Measurements from ENCODE around the gene SORBS1.

DNA sequence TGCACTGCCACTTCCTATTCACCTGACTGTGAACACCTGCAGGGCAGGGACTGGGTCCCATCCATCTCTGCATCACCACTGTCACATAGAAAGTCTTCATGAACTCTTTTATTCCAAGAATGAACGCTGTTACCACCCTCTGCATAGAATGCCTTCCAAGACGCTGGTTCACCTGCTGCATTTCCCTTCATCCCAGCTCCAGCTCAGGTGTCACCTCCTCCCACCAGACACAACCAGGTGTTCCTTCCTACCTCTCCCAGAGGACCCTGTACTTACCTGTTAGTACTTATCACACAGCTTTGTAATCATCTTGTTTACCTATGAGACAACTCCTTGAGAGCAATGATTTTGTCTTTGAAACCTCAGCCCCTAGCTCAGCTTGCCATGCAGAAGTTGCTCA lies 31.1 kb downstream of the SORBS1 start:
- TF ChIP-seq, protein P1, sequence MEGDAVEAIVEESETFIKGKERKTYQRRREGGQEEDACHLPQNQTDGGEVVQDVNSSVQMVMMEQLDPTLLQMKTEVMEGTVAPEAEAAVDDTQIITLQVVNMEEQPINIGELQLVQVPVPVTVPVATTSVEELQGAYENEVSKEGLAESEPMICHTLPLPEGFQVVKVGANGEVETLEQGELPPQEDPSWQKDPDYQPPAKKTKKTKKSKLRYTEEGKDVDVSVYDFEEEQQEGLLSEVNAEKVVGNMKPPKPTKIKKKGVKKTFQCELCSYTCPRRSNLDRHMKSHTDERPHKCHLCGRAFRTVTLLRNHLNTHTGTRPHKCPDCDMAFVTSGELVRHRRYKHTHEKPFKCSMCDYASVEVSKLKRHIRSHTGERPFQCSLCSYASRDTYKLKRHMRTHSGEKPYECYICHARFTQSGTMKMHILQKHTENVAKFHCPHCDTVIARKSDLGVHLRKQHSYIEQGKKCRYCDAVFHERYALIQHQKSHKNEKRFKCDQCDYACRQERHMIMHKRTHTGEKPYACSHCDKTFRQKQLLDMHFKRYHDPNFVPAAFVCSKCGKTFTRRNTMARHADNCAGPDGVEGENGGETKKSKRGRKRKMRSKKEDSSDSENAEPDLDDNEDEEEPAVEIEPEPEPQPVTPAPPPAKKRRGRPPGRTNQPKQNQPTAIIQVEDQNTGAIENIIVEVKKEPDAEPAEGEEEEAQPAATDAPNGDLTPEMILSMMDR (IDR thresholded peaks at IDR 0.05): no peak
- no peak for TF ChIP-seq POLR2A (IDR thresholded peaks at IDR 0.05)

Measured in body of pancreas (tissue), 4 donors.